Panc1 (cell line): ENCODE data around the gene CAMKMT.

ENCODE experiments used
- TF ChIP-seq, protein P1 (sequence below): fragments of 450-650 bp; IDR thresholded peaks from 2 replicates; pipeline ENCODE4 v1.5.1; 2017; ENCODE audit warnings: mild to moderate bottlenecking
- TF ChIP-seq, protein P2 (sequence below), 2 experiments: IDR thresholded peaks; 2 replicates each; pipeline ENCODE4 v1.6.1; 2011 to 2012; ENCODE audit warnings: low read depth in 2 of 2, control low read depth in 1 of 2, low read length in 1 of 2, mild to moderate bottlenecking in 1 of 2, moderate library complexity in 1 of 2; ENCODE audit not compliant: insufficient read depth in 1 of 2

DNA sequence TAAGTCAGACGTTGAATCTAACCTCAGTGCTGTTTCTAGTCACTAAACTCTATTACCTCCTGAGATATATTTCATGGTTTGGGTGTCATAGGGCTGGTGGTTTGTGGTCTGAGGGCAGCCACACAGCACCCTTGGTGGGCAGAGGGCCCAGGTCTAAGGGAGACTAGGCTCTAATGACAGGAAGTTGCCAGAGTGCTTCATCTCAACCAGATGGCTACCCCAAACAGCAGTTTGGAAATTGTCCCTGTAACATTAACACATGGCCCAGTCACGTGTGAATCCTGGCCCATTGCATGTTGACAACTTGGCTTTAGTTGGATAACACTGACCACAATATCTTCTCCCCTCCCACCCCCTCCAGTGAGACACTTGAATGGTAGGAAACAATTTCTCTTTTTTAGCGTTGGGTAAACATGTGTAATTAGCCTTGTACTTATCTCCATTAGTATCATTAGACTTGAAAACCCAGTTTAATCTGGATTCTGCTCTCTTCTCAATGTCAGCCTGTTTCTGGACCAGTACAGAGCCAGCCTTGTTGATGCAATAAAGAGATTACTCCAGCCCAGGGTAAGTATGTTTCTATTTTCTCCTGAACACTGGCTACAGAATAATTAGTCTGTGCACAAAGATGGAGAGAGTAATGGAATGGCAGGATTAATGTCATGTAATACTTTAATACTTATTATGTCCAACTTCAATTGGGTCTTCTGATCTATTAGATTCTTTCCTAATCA is 392.0 kb downstream of the CAMKMT start:
- TF ChIP-seq, protein P1, sequence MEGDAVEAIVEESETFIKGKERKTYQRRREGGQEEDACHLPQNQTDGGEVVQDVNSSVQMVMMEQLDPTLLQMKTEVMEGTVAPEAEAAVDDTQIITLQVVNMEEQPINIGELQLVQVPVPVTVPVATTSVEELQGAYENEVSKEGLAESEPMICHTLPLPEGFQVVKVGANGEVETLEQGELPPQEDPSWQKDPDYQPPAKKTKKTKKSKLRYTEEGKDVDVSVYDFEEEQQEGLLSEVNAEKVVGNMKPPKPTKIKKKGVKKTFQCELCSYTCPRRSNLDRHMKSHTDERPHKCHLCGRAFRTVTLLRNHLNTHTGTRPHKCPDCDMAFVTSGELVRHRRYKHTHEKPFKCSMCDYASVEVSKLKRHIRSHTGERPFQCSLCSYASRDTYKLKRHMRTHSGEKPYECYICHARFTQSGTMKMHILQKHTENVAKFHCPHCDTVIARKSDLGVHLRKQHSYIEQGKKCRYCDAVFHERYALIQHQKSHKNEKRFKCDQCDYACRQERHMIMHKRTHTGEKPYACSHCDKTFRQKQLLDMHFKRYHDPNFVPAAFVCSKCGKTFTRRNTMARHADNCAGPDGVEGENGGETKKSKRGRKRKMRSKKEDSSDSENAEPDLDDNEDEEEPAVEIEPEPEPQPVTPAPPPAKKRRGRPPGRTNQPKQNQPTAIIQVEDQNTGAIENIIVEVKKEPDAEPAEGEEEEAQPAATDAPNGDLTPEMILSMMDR, result no peak
- TF ChIP-seq, protein P2, sequence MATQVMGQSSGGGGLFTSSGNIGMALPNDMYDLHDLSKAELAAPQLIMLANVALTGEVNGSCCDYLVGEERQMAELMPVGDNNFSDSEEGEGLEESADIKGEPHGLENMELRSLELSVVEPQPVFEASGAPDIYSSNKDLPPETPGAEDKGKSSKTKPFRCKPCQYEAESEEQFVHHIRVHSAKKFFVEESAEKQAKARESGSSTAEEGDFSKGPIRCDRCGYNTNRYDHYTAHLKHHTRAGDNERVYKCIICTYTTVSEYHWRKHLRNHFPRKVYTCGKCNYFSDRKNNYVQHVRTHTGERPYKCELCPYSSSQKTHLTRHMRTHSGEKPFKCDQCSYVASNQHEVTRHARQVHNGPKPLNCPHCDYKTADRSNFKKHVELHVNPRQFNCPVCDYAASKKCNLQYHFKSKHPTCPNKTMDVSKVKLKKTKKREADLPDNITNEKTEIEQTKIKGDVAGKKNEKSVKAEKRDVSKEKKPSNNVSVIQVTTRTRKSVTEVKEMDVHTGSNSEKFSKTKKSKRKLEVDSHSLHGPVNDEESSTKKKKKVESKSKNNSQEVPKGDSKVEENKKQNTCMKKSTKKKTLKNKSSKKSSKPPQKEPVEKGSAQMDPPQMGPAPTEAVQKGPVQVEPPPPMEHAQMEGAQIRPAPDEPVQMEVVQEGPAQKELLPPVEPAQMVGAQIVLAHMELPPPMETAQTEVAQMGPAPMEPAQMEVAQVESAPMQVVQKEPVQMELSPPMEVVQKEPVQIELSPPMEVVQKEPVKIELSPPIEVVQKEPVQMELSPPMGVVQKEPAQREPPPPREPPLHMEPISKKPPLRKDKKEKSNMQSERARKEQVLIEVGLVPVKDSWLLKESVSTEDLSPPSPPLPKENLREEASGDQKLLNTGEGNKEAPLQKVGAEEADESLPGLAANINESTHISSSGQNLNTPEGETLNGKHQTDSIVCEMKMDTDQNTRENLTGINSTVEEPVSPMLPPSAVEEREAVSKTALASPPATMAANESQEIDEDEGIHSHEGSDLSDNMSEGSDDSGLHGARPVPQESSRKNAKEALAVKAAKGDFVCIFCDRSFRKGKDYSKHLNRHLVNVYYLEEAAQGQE (IDR thresholded peaks at IDR 0.05; ENCODE audit: insufficient read depth in 1 of 2, low read depth in 2 of 2, low read length in 1 of 2), result no peak
